Pancreas (tissue), 10 donors: ENCODE data around the gene MOB3A. TPM values are rescaled to one million over a fixed set of nuclear protein-coding genes. Genes with fewer than 3 reads are reported as not detected.
A peak's percentile ranks its signal among the peaks of the same experiment; 100 is the strongest.

Source experiments
- ATAC-seq, 4 donors: fragments of 200-7000 bp; cut with Tn5 transposase; one replicate each; pipeline versions ENCODE4 v1.8.0 to v1.9.1; 2020; ENCODE audit warnings: mild to moderate bottlenecking in 4 of 4, moderate library complexity in 4 of 4
- DNase-seq, 6 donors: peaks; one replicate each; pipeline ENCODE4 v3.0.0-alpha.2; 2020
- FAIRE-seq: peaks from 2 replicates; lab custom pipeline; 2012; peaks lifted over from hg19 to GRCh38; lab: Jason Lieb, UNC
- H3K27ac ChIP-seq, 4 donors: fragments of 200-600 bp; sonication (generic); 1 replicate in 3 of 4; 2 replicates in 1 of 4; pipeline versions ENCODE4 v1.5.0 to v1.8.0; 2020
- H3K27me3 ChIP-seq, 4 donors: fragments of 200-600 bp; one replicate each; pipeline ENCODE4 v1.8.0; 2021
- H3K36me3 ChIP-seq, 3 donors: fragments of 200-600 bp; sonication (generic) in 1 of 3; one replicate each; pipeline versions ENCODE4 v1.5.0 to v1.8.0; 2020 to 2021
- H3K4me1 ChIP-seq, 3 donors: fragments of 200-600 bp; one replicate each; pipeline ENCODE4 v1.8.0; 2021
- H3K4me3 ChIP-seq, 4 donors: fragments of 200-600 bp; sonication (generic) in 2 of 4; one replicate each; pipeline versions ENCODE4 v1.5.0 to v1.8.0; 2020 to 2021
- H3K9me3 ChIP-seq, 4 donors: fragments of 200-600 bp; one replicate each; pipeline ENCODE4 v1.8.0; 2021
- CTCF ChIP-seq, 4 donors: fragments of 200-600 bp; sonication (generic) in 3 of 4; IDR thresholded peaks; one replicate each; pipeline versions ENCODE4 v1.5.0 to v1.8.0; 2021; ENCODE audit warnings: antibody characterized with exemption in 4 of 4
- WGBS, 2 donors: extraction: QIAGEN DNeasy Blood & Tissue Kit; methylation state at CpG; one replicate each; pipeline ENCODE4 v1.1.7; 2013; 5-methylcytosine and 5-hydroxymethylcytosine counted together
- intact Hi-C, 3 donors: fragments of 100-400 bp; cut with DNase I; formaldehyde crosslinking; loops; one replicate each; pipeline versions ENCODE4 v1.11.1 to v1.14.2; 2022
- polyA plus RNA-seq, 2 donors: library from polyadenylated mRNA; stranded (reverse); fragments of 200-250 nt; gene quantifications; one replicate each; pipeline ENCODE4 v1.2.3, GENCODE V29; 2013
- total RNA-seq, 6 donors: library from RNA; stranded (reverse); fragmentation: NEBNext Ultra II Directional in 4 of 6; extraction: Animal tissue kit (Norgen Biotek cat#: 25700) in 4 of 6; gene quantifications; one replicate each; pipeline versions ENCODE4 v1.2.1 to v1.2.4, GENCODE V29; 2021 to 2023
- donor health status: healthy with polysubstance abuse.
- donor health status: DM: no; HTN: no; CAD: no; lungs with moderate emphysema.
- donor health status: DM: no; HTN: no; CAD: no.
- donor health status: control.
- donor health status: control.
- donor health status: Bipolar disorder and iron deficiency.
- donor health status: DM: yes; HTN: yes; CAD: no.
- donor health status: DM: no; HTN: no; CAD: no.
- donor health status: DM: no; HTN: no; CAD: no.
- donor health status: DM: yes; HTN: yes; CAD: no.

MOB3A gene
- total and polyA plus RNA-seq, 8 donors: 9.2 to 26.0 (median 16.6) TPM

DNA sequence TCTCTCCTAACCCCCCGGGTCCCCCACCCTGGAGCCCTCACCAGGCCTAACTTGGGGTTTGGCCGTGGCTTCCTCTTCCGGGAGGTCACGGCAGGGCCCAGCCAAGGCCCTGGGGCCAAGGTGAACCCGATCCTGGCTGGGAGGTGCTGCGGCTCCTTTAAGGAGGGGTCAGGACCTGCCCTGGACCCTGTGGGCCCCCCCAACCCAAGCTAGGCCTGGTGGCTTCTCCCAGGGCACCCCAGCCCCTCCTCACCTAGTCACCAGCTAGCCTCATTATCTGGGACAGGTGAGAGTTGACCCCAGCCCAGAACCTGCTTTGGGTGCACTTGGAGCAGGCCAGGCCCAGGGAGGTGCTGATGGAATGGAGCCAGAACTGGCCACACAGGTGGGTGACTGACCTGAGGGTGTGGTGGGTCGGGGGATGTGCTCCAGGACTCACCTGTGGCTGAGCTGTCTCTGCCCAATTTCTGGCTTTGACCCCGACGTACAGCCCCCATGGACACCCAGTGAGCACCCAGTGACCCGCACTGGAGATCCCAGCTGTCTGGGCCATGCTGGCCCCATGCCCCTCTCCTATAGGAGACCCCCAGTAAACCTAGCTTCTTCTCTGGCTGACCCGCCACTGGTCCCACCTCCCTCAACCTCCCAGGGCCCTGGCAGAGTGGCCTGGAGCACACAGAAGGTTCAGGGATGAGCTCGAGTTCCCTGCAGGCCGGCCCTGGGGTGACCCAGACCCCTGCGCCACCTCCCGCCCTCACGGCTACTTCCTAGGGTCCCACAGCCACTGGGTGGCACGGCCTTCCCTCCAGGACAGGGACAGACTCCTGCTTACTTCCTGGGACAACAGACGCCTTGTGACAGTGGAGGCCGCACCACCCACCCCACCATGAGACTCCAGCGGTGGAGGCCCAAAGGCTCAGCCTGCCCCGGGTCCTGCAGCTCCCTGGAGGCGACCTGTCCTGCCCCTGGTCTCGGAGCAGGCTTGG lies 38.3 kb downstream of the MOB3A start:
- TF ChIP-seq CTCF (IDR thresholded peaks at IDR 0.05): no peak
- Histone ChIP-seq H3K4me1 (peaks cover 27 to 40% (median 29%) of the 10 kb centered on the region in 3 donors), H3K4me3 (no peak overlapping the region), H3K36me3 (no peaks in the 10 kb centered on the region), H3K27me3 (no peaks in the 10 kb centered on the region), H3K27ac (peak overlapping the region in 2 of 4 donors; percentile 99 to 100), H3K9me3 (no peaks in the 10 kb centered on the region)
- intact Hi-C loops: no loop called here
- ATAC-seq: no peak
- peak in 4 of 6 donors; percentile 41 to 83 (median 52) for DNase-seq
- WGBS, 2 donors: 86 to 92% methylated on average over 21 to 23 of the region's 23 CpGs
- no peak for FAIRE-seq

GRCh38 chr19:2056837-2057192 lies 39.3 kb downstream of the MOB3A start:
- FAIRE-seq (no peak), DNase-seq (peak in 3 of 6 donors; percentile 25 to 50 (median 39)), ATAC-seq (no peak)
- Histone ChIP-seq H3K4me1 (peaks cover 28 to 44% (median 30%) of the 10 kb centered on the region in 3 donors), H3K36me3 (no peaks in the 10 kb centered on the region), H3K27me3 (no peaks in the 10 kb centered on the region), H3K9me3 (no peaks in the 10 kb centered on the region), H3K27ac (no peak overlapping the region), H3K4me3 (no peak overlapping the region)
- no peak for TF ChIP-seq CTCF (IDR thresholded peaks at IDR 0.05)
- WGBS, 2 donors: 58 to 65% methylated on average over 5 of the region's 5 CpGs
- intact Hi-C loops: no loop called here

- H3K27me3 ChIP-seq: no peaks in the 10 kb centered on the region
- peaks cover 34 to 49% (median 35%) of the 10 kb centered on the region in 3 donors for H3K4me1 ChIP-seq
- intact Hi-C loops: no loop called here
- WGBS, 2 donors: 46 to 52% methylated on average over 18 to 22 of the region's 22 CpGs
- H3K4me3 ChIP-seq: peak overlapping the region in 1 of 4 donors; percentile 13
- no peaks in the 10 kb centered on the region for H3K36me3 ChIP-seq
- no peak for TF ChIP-seq CTCF (IDR thresholded peaks at IDR 0.05)
- DNase-seq (peak in 4 of 6 donors; percentile 28 to 80 (median 46)), FAIRE-seq (no peak), ATAC-seq (no peak)
- H3K27ac ChIP-seq: peak overlapping the region; percentile 26 to 71 (median 70)
- H3K9me3 ChIP-seq: no peaks in the 10 kb centered on the region
These were observed 39.9 kb downstream of the MOB3A start for GRCh38 chr19:2055931-2056836.

- FAIRE-seq: no peak
- Histone ChIP-seq H3K4me3 (no peak overlapping the region), H3K27me3 (no peaks in the 10 kb centered on the region), H3K4me1 (peaks cover 22 to 40% (median 25%) of the 10 kb centered on the region in 3 donors), H3K9me3 (no peaks in the 10 kb centered on the region), H3K27ac (peak overlapping the region in 1 of 4 donors; percentile 63), H3K36me3 (no peaks in the 10 kb centered on the region)
- ATAC-seq: no peak
- 77 to 83% methylated on average over 8 of the region's 8 CpGs for WGBS, 2 donors
- intact Hi-C loops: no loop called here
- peak in 2 of 6 donors; percentile 36 to 70 for DNase-seq
- no peak for TF ChIP-seq CTCF (IDR thresholded peaks at IDR 0.05)
These were observed 41.4 kb downstream of the MOB3A start for GRCh38 chr19:2054763-2055162.
